H9 (cell line): ENCODE data around the gene KRT35. TPM values are rescaled to one million over a fixed set of nuclear protein-coding genes. Genes with fewer than 3 reads are reported as not detected.

Experiments
- DNase-seq: peaks from one replicate; pipeline ENCODE4 v3.0.0-alpha.2; 2017
- H2AFZ ChIP-seq: one replicate; pipeline ENCODE4 v1.6.1; 2013; ENCODE audit warnings: mild to moderate bottlenecking, low read length, control low read depth, moderate library complexity
- H2AK5ac ChIP-seq: 2 replicates; pipeline ENCODE4 v1.6.1; 2013; ENCODE audit warnings: low read length, control low read depth, mixed read lengths; ENCODE audit not compliant: insufficient read length
- H2BK120ac ChIP-seq: one replicate; pipeline ENCODE4 v1.6.1; 2013; ENCODE audit warnings: low read depth, mild to moderate bottlenecking, low read length, control low read depth, inconsistent platforms; ENCODE audit not compliant: poor library complexity, severe bottlenecking
- H2BK12ac ChIP-seq: 2 replicates; pipeline ENCODE4 v1.6.1; 2013; ENCODE audit warnings: low read length, control low read depth, mixed read lengths, low read depth; ENCODE audit not compliant: insufficient read length
- H2BK15ac ChIP-seq: 2 replicates; pipeline ENCODE4 v1.6.1; 2013; ENCODE audit warnings: low read depth, low read length, control low read depth
- H2BK20ac ChIP-seq: one replicate; pipeline ENCODE4 v1.6.1; 2013; ENCODE audit warnings: low read depth, mild to moderate bottlenecking, low read length, control low read depth, inconsistent platforms; ENCODE audit not compliant: poor library complexity, severe bottlenecking
- H2BK5ac ChIP-seq: 2 replicates; pipeline ENCODE4 v1.6.1; 2013; ENCODE audit warnings: low read length, control low read depth, mixed read lengths; ENCODE audit not compliant: insufficient read length
- H3K14ac ChIP-seq: 2 replicates; pipeline ENCODE4 v1.6.1; 2013; ENCODE audit warnings: low read length, control low read depth; ENCODE audit not compliant: insufficient read depth
- H3K18ac ChIP-seq: 2 replicates; pipeline ENCODE4 v1.6.1; 2013; ENCODE audit warnings: low read depth, mild to moderate bottlenecking, mixed read lengths, low read length, control low read depth; ENCODE audit not compliant: insufficient read length
- H3K23ac ChIP-seq: 2 replicates; pipeline ENCODE4 v1.6.1; 2013; ENCODE audit warnings: low read length, control low read depth, mixed read lengths, low read depth; ENCODE audit not compliant: insufficient read length
- H3K23me2 ChIP-seq: 2 replicates; pipeline ENCODE4 v1.6.1; 2013; ENCODE audit warnings: low read depth, mild to moderate bottlenecking, mixed read lengths, low read length, control low read depth; ENCODE audit not compliant: insufficient read length, poor library complexity, severe bottlenecking
- H3K27ac ChIP-seq: 2 replicates; pipeline ENCODE4 v1.5.1; 2013; ENCODE audit warnings: low read length, control low read depth, mixed read lengths, low read depth; ENCODE audit not compliant: insufficient read length
- H3K27me3 ChIP-seq: 2 replicates; pipeline ENCODE4 v1.6.1; 2013; ENCODE audit warnings: low read length, control low read depth, inconsistent platforms; ENCODE audit not compliant: insufficient read depth
- H3K4ac ChIP-seq: 2 replicates; pipeline ENCODE4 v1.6.1; 2013; ENCODE audit warnings: low read depth, mild to moderate bottlenecking, control low read depth, inconsistent platforms, low read length, moderate library complexity
- H3K4me1 ChIP-seq: 2 replicates; pipeline ENCODE4 v1.6.1; 2013; ENCODE audit warnings: low read length, control low read depth, inconsistent platforms; ENCODE audit not compliant: insufficient read depth
- H3K4me2 ChIP-seq: 2 replicates; pipeline ENCODE4 v1.6.1; 2013; ENCODE audit warnings: low read length, control low read depth, mixed read lengths; ENCODE audit not compliant: insufficient read length, insufficient read depth
- H3K56ac ChIP-seq: 2 replicates; pipeline ENCODE4 v1.6.1; 2013; ENCODE audit warnings: low read depth, mild to moderate bottlenecking, mixed read lengths, low read length, control low read depth; ENCODE audit not compliant: insufficient read length
- H3K79me1 ChIP-seq: 2 replicates; pipeline ENCODE4 v1.6.1; 2013; ENCODE audit warnings: low read depth, mild to moderate bottlenecking, moderate library complexity, low read length, control low read depth, inconsistent platforms; ENCODE audit not compliant: insufficient read depth, poor library complexity, severe bottlenecking
- H3K79me2 ChIP-seq: 2 replicates; pipeline ENCODE4 v1.6.1; 2013; ENCODE audit warnings: low read length, control low read depth, inconsistent platforms; ENCODE audit not compliant: insufficient read depth
- H3K9ac ChIP-seq: 2 replicates; pipeline ENCODE4 v1.6.1; 2013; ENCODE audit warnings: low read length, control low read depth, mixed read lengths; ENCODE audit not compliant: insufficient read length; ENCODE audit errors: extremely low read depth
- H3K9me3 ChIP-seq: one replicate; pipeline ENCODE4 v1.6.1; 2013; ENCODE audit warnings: low read depth, low read length, inconsistent platforms; ENCODE audit not compliant: control insufficient read depth
- H3T11ph ChIP-seq: one replicate; pipeline ENCODE4 v1.6.1; 2013; ENCODE audit warnings: mild to moderate bottlenecking, low read length, control low read depth, inconsistent platforms
- H4K20me1 ChIP-seq: one replicate; pipeline ENCODE4 v1.6.1; 2013; ENCODE audit not compliant: control insufficient read depth, insufficient read length, insufficient read depth
- H4K5ac ChIP-seq: 2 replicates; pipeline ENCODE4 v1.6.1; 2013; ENCODE audit warnings: low read depth, mild to moderate bottlenecking, mixed read lengths, low read length, control low read depth; ENCODE audit not compliant: insufficient read length
- H4K8ac ChIP-seq: replicated peaks from 2 replicates; pipeline ENCODE4 v1.6.1; 2013; ENCODE audit warnings: low read length, control low read depth, mixed read lengths, low read depth; ENCODE audit not compliant: insufficient read length
- H4K91ac ChIP-seq: 2 replicates; pipeline ENCODE4 v1.6.1; 2013; ENCODE audit warnings: low read depth, mild to moderate bottlenecking, moderate library complexity, mixed read lengths, low read length, control low read depth; ENCODE audit not compliant: insufficient read length
- H3K27ac Mint-ChIP-seq, 3 experiments: 2 replicates in 2 of 3; 3 replicates in 1 of 3; pipeline ENCODE4 v1.8.0; 2020 to 2021; ENCODE audit warnings: mixed read lengths in 3 of 3, mild to moderate bottlenecking in 1 of 3, moderate library complexity in 1 of 3
- H3K27me3 Mint-ChIP-seq: 2 replicates; pipeline ENCODE4 v1.8.0; 2021; ENCODE audit warnings: low read depth, mild to moderate bottlenecking, moderate library complexity, mixed read lengths
- H3K36me3 Mint-ChIP-seq, 3 experiments: 2 replicates in 2 of 3; 3 replicates in 1 of 3; pipeline ENCODE4 v1.8.0; 2020 to 2021; ENCODE audit warnings: low read depth in 3 of 3, mixed read lengths in 3 of 3; ENCODE audit not compliant: insufficient read depth in 1 of 3
- H3K4me1 Mint-ChIP-seq, 2 experiments: 2 replicates each; pipeline ENCODE4 v1.8.0; 2020; ENCODE audit warnings: mixed read lengths in 2 of 2
- H3K4me3 Mint-ChIP-seq, 2 experiments: 2 replicates in 1 of 2; 3 replicates in 1 of 2; pipeline ENCODE4 v1.8.0; 2020 to 2021; ENCODE audit warnings: mild to moderate bottlenecking in 2 of 2, mixed read lengths in 2 of 2, moderate library complexity in 1 of 2
- H3K9me3 Mint-ChIP-seq, 2 experiments: 2 replicates in 1 of 2; 3 replicates in 1 of 2; pipeline ENCODE4 v1.8.0; 2020; ENCODE audit warnings: mild to moderate bottlenecking in 2 of 2, mixed read lengths in 2 of 2, moderate library complexity in 1 of 2
- CTCF ChIP-seq: fragments of 200-600 bp; sonication (generic); conservative IDR thresholded peaks from 3 replicates; pipeline ENCODE4 v1.8.0; 2021; ENCODE audit warnings: antibody characterized with exemption, mild to moderate bottlenecking
- WGBS: extraction: QIAGEN DNeasy Blood & Tissue Kit; methylation state at CpG from one replicate; pipeline ENCODE4 v1.1.7; 2013; ENCODE audit warnings: missing lambda C conversion rate, low lambda C conversion rate, mixed read lengths; ENCODE audit not compliant: insufficient read length; ENCODE audit errors: extremely low coverage; 5-methylcytosine and 5-hydroxymethylcytosine counted together
- total RNA-seq: library from RNA; stranded (reverse); gene quantifications from 2 replicates; pipeline ENCODE4 v1.2.1, GENCODE V29; 2021

The KRT35 gene
- total RNA-seq, 1 experiment from 2014 or later = not detected

GRCh38 chr17:41457676-41458075, 23.3 kb downstream of the KRT35 start:
- H3K23me2 ChIP-seq = no peaks in the 10 kb centered on the region
- H3T11ph ChIP-seq = no peak overlapping the region
- H4K20me1 ChIP-seq = no peaks in the 10 kb centered on the region
- H3K23ac ChIP-seq = no peak overlapping the region
- no peak for TF ChIP-seq CTCF
- H3K27ac ChIP-seq = no peak overlapping the region
- no peak for DNase-seq
- H2BK20ac ChIP-seq = no peak overlapping the region
- H2BK120ac ChIP-seq = no peak overlapping the region
- H4K8ac ChIP-seq = no peak overlapping the region
- H3K27me3 ChIP-seq = no peaks in the 10 kb centered on the region
- H3K9ac ChIP-seq = no peak overlapping the region
- H3K9me3 ChIP-seq = no peaks in the 10 kb centered on the region
- no peak overlapping the region for H3K14ac ChIP-seq
- H3K18ac ChIP-seq = no peak overlapping the region
- H3K4ac ChIP-seq = no peak overlapping the region
- Mint-ChIP-seq H3K36me3 (no peaks in the 10 kb centered on the region), H3K4me3 (no peak overlapping the region), H3K27ac (no peak overlapping the region), H3K27me3 (peaks cover 13% of the 10 kb centered on the region), H3K9me3 (no peaks in the 10 kb centered on the region), H3K4me1 (no peaks in the 10 kb centered on the region)
- no peak overlapping the region for H3K56ac ChIP-seq
- no peak overlapping the region for H2BK12ac ChIP-seq
- H2AK5ac ChIP-seq = no peak overlapping the region
- no peaks in the 10 kb centered on the region for H3K79me1 ChIP-seq
- H2AFZ ChIP-seq = no peak overlapping the region
- no CpG with 5 or more reads among the region's 4 CpGs for WGBS
- H3K4me1 ChIP-seq = no peaks in the 10 kb centered on the region
- H4K91ac ChIP-seq = no peak overlapping the region
- no peak overlapping the region for H3K4me2 ChIP-seq
- H2BK5ac ChIP-seq = no peak overlapping the region
- no peak overlapping the region for H2BK15ac ChIP-seq
- no peaks in the 10 kb centered on the region for H3K79me2 ChIP-seq
- H4K5ac ChIP-seq = no peak overlapping the region
